WI38 (cell line): ENCODE results near the gene ALK.

Experiments
- H3K4me3 ChIP-seq: 2 replicates; pipeline ENCODE4 v1.5.1; 2011; ENCODE audit warnings: low read depth, mild to moderate bottlenecking, control low read depth, low read length
- TF ChIP-seq, protein P1 (sequence below): IDR thresholded peaks from 2 replicates; pipeline ENCODE4 v1.5.1; 2012; ENCODE audit warnings: low read depth, mild to moderate bottlenecking, control low read depth, low read length

Gene ALK

GRCh38 chr2:29616569-29616968 lies 304.8 kb downstream of the ALK start:
- H3K4me3 ChIP-seq: no peak overlapping the region
- TF ChIP-seq, protein P1, sequence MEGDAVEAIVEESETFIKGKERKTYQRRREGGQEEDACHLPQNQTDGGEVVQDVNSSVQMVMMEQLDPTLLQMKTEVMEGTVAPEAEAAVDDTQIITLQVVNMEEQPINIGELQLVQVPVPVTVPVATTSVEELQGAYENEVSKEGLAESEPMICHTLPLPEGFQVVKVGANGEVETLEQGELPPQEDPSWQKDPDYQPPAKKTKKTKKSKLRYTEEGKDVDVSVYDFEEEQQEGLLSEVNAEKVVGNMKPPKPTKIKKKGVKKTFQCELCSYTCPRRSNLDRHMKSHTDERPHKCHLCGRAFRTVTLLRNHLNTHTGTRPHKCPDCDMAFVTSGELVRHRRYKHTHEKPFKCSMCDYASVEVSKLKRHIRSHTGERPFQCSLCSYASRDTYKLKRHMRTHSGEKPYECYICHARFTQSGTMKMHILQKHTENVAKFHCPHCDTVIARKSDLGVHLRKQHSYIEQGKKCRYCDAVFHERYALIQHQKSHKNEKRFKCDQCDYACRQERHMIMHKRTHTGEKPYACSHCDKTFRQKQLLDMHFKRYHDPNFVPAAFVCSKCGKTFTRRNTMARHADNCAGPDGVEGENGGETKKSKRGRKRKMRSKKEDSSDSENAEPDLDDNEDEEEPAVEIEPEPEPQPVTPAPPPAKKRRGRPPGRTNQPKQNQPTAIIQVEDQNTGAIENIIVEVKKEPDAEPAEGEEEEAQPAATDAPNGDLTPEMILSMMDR: no peak

- TF ChIP-seq, protein P1: no peak
- H3K4me3 ChIP-seq: no peak overlapping the region
Measured at GRCh38 chr2:29615841-29616240, 305.5 kb downstream of the ALK start.

- TF ChIP-seq, protein P1: no peak
- no peak overlapping the region for H3K4me3 ChIP-seq
Measured at GRCh38 chr2:29615183-29615582, 306.2 kb downstream of the ALK start.

GRCh38 chr2:29614295-29614830 lies 307.0 kb downstream of the ALK start:
- TF ChIP-seq, protein P1: no peak
- H3K4me3 ChIP-seq: no peak overlapping the region

DNA sequence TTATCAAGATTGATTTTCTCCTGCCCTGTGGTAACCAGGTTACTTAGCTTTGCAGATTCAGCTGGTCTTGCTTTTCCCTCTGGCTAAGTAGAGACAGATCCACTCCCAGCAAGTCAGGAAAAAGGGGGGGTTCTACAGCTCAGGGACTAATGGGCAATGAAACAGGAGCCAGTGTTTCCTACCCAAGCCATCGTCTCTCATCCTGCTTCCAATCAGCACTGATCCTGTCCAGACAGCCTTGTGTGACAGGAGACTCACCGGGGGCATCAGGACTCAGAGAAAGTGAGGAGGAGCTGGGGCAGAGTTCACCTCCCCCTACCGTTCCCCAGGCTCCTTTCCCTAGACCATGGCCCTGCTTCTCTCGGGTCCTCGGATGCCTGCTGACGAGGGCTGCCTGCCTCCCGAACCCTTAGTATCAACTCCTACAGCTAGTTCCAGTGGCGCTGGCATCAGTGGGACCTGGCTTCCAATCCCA lies 307.6 kb downstream of the ALK start:
- TF ChIP-seq, protein P1: no peak
- no peak overlapping the region for H3K4me3 ChIP-seq

GRCh38 chr2:29613067-29613466 lies 308.3 kb downstream of the ALK start:
- TF ChIP-seq, protein P1: no peak
- H3K4me3 ChIP-seq: no peak overlapping the region

DNA sequence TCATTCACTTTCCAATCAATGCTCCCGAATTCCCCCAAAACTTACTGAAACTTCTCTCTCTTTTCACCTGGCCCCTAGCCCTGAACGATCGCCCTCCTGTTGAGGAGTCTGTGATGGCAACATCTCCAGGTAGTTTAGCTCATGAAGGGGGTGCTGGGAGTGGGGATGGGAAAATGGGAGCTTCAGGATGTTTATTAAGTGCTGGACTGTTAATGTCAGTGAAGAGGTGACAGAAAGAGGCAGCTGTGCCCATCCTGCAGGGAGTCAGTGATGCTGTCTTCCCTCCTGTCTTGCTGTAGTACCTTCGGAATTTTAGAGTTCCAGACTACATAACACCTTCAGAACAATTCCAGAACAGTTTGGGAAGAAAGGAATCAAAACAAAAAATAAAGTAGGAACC lies 308.8 kb downstream of the ALK start:
- H3K4me3 ChIP-seq: no peak overlapping the region
- TF ChIP-seq, protein P1: no peak
